ENCODE data around the gene PDK2.
A peak's percentile ranks its signal among the peaks of the same experiment; 100 is the strongest.

The PDK2 gene

DNA sequence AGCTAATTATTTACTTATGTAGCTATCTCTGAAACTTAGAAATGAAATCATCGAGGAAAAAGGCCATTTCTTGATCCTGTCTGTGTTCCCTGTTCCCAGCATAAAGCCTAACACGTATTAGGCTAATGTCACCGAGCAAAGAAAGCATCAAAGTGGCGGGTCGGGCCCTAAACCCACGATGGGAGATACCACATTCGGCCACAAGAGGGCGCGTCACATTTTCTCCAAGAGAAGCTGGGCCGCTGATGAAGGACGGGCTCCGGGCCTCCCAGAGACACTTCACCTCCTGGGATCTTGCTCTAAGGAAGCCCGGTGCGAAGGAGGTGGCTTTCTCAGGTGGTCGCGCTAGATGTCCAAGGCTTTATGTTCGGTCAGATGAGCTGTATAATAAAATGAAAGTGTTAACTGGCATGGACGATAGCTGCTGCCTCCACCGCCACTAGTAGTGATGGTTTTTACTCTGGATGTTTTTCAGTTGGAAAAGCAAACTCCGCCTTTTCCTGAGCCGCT lies 853 bp upstream of the PDK2 start:
- H3K27me3 ChIP-seq (ENCODE audit: control insufficient read depth, low read length) = no peaks in the 10 kb centered on the region
- H3F3A ChIP-seq (ENCODE audit: control insufficient read depth, insufficient read depth) = no peaks in the 10 kb centered on the region
- H3K9me3 ChIP-seq (ENCODE audit: control insufficient read depth, insufficient read depth, low read length) = no peaks in the 10 kb centered on the region
- peak overlapping the region; percentile 46 for H3K27ac ChIP-seq (ENCODE audit: low read depth, low read length)
- no peaks in the 10 kb centered on the region for H4K20me1 ChIP-seq (ENCODE audit: control insufficient read depth, insufficient read depth, low read depth, low read length)
- H3K9me2 ChIP-seq (replicated peaks; ENCODE audit: control insufficient read depth, low read length) = no peaks in the 10 kb centered on the region
- TF ChIP-seq EZH2phosphoT487 (IDR thresholded peaks at IDR 0.05; ENCODE audit: borderline replicate concordance, low read length) = no peak
- TF ChIP-seq, protein P1, sequence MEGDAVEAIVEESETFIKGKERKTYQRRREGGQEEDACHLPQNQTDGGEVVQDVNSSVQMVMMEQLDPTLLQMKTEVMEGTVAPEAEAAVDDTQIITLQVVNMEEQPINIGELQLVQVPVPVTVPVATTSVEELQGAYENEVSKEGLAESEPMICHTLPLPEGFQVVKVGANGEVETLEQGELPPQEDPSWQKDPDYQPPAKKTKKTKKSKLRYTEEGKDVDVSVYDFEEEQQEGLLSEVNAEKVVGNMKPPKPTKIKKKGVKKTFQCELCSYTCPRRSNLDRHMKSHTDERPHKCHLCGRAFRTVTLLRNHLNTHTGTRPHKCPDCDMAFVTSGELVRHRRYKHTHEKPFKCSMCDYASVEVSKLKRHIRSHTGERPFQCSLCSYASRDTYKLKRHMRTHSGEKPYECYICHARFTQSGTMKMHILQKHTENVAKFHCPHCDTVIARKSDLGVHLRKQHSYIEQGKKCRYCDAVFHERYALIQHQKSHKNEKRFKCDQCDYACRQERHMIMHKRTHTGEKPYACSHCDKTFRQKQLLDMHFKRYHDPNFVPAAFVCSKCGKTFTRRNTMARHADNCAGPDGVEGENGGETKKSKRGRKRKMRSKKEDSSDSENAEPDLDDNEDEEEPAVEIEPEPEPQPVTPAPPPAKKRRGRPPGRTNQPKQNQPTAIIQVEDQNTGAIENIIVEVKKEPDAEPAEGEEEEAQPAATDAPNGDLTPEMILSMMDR (IDR thresholded peaks at IDR 0.05; ENCODE audit: low read depth, low read length, poor library complexity, severe bottlenecking) = peak; percentile 94
- peaks cover 5% of the 10 kb centered on the region for H3K79me2 ChIP-seq (ENCODE audit: control insufficient read depth, low read length)
- peak overlapping the region; percentile 83 for H3K4me3 ChIP-seq (ENCODE audit: low read length)
- peaks cover 20% of the 10 kb centered on the region for H3K4me1 ChIP-seq (ENCODE audit: control insufficient read depth, low read length)
- H3K4me2 ChIP-seq (ENCODE audit: low read length) = peak overlapping the region; percentile 99
- H3K36me3 ChIP-seq (ENCODE audit: control insufficient read depth, low read length) = no peaks in the 10 kb centered on the region

DNA sequence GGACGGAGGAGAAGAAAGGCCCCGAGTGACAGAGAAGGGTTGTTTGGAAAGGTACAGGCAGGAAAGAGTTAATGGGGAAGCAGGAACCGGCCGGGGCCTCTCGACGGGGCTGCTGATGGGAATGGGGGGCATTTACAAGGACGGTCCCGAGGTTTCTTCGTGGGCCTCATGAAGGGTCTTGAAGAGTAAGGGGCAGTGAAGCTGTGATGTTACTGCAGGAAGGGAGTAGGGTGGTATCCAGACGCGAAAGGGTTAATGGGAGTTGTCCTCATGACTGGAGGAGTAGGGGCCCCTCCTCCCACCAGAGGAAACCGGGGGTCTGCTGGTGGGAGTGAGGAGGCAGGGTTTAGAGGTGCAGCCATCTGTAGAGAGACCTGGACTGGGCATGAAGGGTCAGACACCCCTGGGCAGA lies 481 bp downstream of the PDK2 start:
- Histone ChIP-seq H3K4me1 (ENCODE audit: control insufficient read depth, low read length) (peaks cover 20% of the 10 kb centered on the region), H3K79me2 (ENCODE audit: control insufficient read depth, low read length) (peaks cover 5% of the 10 kb centered on the region), H3F3A (ENCODE audit: control insufficient read depth, insufficient read depth) (no peaks in the 10 kb centered on the region), H3K36me3 (ENCODE audit: control insufficient read depth, low read length) (no peaks in the 10 kb centered on the region), H3K9me2 (replicated peaks; ENCODE audit: control insufficient read depth, low read length) (no peaks in the 10 kb centered on the region), H3K9me3 (ENCODE audit: control insufficient read depth, insufficient read depth, low read length) (no peaks in the 10 kb centered on the region), H3K27ac (ENCODE audit: low read depth, low read length) (peak overlapping the region; percentile 14; the same call in 1 of the 2 replicates), H4K20me1 (ENCODE audit: control insufficient read depth, insufficient read depth, low read depth, low read length) (no peaks in the 10 kb centered on the region), H3K4me3 (ENCODE audit: low read length) (peak overlapping the region; percentile 83), H3K4me2 (ENCODE audit: low read length) (peak overlapping the region; percentile 99), H3K27me3 (ENCODE audit: control insufficient read depth, low read length) (no peaks in the 10 kb centered on the region)
- no peak for TF ChIP-seq EZH2phosphoT487 (IDR thresholded peaks at IDR 0.05; ENCODE audit: borderline replicate concordance, low read length)
- TF ChIP-seq, protein P1 (IDR thresholded peaks at IDR 0.05; ENCODE audit: low read depth, low read length, poor library complexity, severe bottlenecking) = no peak

DNA sequence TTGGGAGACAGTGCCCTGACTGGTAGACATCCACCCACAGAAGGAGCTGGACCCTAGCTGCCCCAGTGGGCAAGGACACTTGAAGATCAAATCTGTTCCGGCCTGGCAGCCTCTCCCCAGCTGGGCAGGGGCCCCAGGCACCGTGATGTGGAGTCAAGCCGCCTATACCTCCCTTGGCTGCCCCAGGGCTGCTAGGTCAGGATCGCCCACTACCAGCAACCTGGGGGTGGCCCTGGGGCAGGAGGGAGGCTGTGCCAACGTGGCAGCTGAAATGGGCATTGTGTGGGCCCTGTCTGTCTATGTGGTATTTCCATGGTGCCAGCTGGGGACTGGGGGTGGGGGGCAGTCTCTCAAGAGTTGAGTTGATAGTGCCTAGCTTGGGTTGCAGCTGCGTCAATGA lies 941 bp downstream of the PDK2 start:
- Histone ChIP-seq H3K4me2 (ENCODE audit: low read length) (peak overlapping the region; percentile 99), H3K27ac (ENCODE audit: low read depth, low read length) (no peak overlapping the region)

More for the DNA sequence above, 941 bp downstream of the PDK2 start:
- H3K4me3 ChIP-seq (ENCODE audit: low read length) = peak overlapping the region; percentile 83
- TF ChIP-seq, protein P1 (IDR thresholded peaks at IDR 0.05; ENCODE audit: low read depth, low read length, poor library complexity, severe bottlenecking) = no peak
- no peak for TF ChIP-seq EZH2phosphoT487 (IDR thresholded peaks at IDR 0.05; ENCODE audit: borderline replicate concordance, low read length)
- no peaks in the 10 kb centered on the region for H4K20me1 ChIP-seq (ENCODE audit: control insufficient read depth, insufficient read depth, low read depth, low read length)
- no peaks in the 10 kb centered on the region for H3K27me3 ChIP-seq (ENCODE audit: control insufficient read depth, low read length)
- no peaks in the 10 kb centered on the region for H3K9me2 ChIP-seq (replicated peaks; ENCODE audit: control insufficient read depth, low read length)
- H3K79me2 ChIP-seq (ENCODE audit: control insufficient read depth, low read length) = peaks cover 5% of the 10 kb centered on the region
- H3F3A ChIP-seq (ENCODE audit: control insufficient read depth, insufficient read depth) = no peaks in the 10 kb centered on the region
- no peaks in the 10 kb centered on the region for H3K9me3 ChIP-seq (ENCODE audit: control insufficient read depth, insufficient read depth, low read length)
- peaks cover 20% of the 10 kb centered on the region for H3K4me1 ChIP-seq (ENCODE audit: control insufficient read depth, low read length)
- H3K36me3 ChIP-seq (ENCODE audit: control insufficient read depth, low read length) = no peaks in the 10 kb centered on the region
